Measurements from ENCODE around the gene TMEM164. TPM values are rescaled to one million over a fixed set of nuclear protein-coding genes. Genes with fewer than 3 reads are reported as not detected.
A peak's percentile ranks its signal among the peaks of the same experiment; 100 is the strongest.

The TMEM164 gene
- total RNA-seq, 1 donor from 2014 or later, result 45.8 TPM

DNA sequence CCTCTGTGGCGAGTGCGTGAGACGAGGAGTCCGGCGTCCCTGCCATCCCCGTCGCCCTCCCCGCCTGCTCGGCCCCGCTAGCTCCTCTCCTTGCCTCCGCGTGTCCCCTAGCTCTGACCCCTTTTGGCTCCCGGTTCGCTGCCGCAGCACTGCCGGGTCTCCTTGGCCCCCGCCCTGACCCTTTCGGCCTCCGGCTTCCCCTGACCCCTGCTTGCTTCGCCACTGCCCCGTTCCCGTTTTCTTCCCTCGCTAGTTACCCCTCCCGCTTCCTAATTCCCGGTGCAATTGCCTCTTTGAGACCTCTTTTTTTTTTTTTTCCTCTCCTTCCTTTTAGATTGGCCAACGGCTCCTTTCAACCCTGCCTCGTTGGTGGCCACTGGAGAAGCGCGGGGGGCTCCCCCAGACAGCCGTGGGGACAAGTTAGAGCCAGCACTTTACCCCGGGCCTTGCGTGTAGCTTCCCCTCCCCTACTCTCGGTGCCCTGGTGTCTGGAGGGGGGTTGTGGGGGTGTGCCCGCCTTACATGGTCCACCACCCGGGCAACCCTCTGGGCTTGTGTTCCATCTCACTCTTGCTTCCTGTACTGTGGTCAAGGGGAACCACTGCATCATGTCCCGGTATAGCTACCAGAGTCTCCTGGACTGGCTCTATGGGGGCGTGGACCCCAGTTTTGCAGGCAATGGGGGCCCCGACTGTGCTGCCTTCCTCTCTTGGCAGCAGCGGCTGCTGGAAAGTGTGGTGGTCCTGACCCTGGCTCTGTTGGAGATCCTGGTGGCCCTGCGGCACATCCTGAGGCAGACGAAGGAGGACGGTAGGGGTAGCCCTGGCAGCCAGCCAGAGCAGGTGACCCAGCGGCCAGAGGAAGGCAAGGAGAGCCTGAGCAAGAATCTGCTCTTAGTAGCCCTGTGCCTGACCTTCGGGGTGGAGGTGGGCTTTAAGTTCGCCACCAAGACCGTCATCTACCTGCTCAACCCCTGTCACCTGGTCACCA is 548 bp downstream of the TMEM164 start:
- DNase-seq (ENCODE audit: low spot score), result no peak

DNA sequence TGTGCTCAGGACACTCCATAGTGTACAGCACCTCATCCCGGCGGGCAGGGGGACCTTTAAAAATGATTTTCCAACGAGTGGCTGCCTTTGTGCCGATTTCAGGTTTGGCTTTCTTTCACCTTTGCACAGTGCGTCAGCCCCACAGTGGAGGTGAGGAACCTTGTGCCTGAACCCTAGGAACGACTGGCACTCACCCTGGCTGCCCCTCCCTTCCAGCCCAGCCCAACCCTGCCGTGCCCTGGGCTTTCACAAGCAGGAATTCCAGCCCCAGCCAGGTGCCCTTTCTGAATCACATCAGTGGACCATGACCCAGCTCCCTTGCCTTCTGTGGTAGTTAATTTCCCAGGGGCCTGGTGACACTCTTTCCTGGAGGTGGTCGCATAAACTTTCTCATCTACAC is 1.3 kb downstream of the TMEM164 start:
- DNase-seq (ENCODE audit: low spot score), result peak; percentile 46

DNA sequence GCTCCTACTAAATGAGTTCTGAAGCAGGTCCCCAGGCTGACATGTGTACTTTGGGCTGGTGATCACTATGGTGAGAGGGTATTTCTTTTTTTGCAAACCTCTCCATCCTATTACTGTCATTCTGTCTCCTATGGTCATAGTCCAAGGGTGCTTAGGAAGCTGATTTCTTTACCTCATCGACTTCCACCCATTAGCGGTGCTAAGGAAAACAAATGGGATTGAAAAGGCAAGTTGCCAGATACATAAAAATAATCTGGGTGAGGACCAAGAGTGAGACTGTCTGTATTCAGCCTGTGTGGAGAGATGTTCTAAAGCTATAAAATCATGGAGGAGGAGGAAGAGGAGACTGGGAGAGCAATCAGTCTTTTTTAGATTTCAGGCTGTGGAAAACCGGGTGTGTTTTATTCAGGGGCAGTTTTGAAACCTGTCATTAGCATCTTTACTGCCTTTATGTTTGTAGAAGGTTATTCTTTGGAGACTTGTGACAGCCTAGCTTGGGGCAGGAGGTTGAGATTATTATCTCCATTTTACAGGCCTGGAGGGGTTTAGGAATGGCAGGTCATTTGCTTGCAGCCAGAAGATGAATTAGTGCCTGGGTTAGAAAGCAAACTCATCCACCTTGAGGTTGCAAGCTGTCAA is 1.9 kb downstream of the TMEM164 start:
- DNase-seq (ENCODE audit: low spot score), result no peak

DNA sequence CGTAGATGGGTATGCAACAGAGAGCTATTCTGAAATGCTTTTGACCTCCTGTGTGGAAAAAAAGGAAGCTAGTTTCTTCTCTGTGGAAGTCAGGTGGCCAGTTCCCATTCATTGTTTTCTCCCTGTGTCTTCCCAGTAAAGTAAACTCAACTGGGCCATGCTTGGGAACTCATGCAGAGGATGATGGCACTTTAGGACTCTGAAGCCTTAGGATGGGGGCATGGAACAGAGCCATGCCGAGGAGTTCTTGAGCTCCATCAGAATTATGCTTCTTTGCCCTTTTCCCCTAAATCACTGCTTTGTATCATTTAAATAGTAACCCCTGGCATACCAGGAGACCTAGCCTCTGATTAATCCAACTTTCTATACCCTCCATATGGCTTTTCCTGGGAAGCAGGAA is 3.2 kb downstream of the TMEM164 start:
- no peak for DNase-seq (ENCODE audit: low spot score)

DNA sequence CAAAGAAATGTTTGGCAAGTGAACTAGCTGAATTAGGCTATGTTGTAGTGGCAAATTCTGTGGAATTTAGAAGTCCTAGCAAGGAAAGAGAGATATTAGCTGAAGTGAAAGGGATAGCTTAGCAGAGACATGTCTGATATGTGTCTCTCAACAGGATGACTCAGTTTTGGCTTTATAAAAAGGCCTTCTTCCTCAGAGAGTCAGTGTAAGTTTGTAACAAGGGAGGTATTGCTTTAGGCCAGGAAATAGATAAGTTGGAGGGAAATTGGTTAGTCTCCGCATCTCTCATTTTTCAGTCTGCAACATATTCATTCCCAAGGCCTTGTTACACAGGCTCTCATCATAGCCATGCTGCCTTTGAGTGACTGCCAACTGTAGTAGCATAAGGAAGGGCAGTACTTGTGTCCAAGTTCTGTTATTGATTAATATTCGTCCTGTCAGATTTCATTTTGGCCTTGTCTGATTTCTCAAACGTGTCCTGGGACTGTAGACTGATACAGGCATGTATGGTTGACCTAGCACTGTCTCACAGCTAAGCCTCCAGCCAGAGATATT is 4.0 kb downstream of the TMEM164 start:
- DNase-seq (ENCODE audit: low spot score), result no peak

DNA sequence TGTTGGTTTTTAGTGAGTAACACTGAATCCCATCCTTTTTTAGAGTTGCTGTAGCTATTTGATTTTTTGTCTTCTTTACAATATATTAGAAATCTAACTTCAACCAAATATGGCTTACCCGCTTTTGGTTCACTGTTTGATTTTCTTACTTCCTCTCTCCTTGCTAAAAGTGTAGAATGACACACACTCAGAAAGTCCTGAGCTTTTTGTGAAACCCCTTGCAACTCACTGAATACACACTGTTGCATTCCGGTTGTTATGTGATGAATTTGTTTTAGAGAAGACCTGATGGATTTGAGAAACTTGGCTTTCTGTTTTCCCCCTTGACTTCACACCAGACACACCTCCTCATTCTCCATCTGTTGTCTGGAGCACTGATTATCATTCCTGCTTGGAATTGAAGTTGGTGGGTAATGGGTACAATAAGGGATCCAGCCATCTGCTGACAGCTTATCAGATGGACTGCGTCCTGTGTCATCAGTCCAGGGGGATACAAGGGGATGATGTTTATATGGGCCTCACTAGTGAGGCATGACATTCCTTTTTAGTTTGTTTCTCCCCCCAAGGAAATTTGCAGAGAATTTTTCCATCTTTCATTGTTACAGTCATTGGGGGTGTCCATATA is 5.2 kb downstream of the TMEM164 start:
- no peak for DNase-seq (ENCODE audit: low spot score)

DNA sequence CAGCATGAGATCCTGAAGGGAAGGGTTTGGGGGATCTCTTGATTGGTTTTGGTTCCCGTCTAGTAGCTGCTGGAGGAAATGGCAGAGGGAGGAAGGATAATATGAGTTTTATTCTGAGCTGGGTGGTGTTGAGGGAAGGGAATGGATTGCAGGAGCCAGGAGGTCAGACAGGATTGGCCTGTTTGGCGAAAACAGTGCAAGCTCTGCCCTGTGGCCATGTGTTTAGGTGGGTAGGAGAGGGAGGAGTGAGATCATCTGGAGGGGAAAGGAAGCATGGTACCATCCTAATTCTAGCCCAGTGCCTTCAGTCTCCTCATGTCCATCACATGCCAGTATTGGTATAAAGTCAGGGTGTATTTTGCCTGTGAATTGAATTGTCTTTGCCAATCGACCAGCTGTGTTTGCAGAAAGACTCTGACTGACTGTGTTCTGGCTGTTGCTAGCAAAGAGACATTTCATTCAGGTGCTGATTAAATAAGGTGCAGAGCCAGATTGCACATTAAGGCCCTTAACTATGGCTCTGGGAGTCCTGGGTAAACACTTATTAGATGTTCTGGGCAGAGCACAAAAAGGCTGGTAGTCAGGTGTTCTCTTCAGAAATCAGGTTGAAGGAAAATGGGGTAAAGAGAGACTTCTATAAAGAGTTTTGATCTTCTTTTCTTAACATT is 10.0 kb downstream of the TMEM164 start:
- no peak for DNase-seq (ENCODE audit: low spot score)

DNA sequence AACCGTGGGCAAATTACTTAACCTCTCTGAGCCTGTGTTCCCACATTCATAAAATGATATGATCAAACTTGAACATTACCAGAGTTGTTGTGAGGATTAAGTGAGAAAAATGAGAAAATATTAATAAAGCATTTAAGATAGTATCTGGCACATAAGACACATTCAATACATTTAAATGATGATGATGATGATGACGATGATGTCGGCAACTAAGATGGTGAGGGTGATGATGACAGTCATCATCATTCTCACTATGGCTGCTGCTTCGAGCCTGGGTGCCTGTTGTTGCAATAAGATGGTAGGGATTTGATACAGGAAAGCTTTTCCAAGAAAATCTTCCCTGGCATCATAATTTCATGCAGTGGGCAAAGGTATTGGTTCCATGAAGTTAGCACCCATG is 11.1 kb downstream of the TMEM164 start:
- DNase-seq (ENCODE audit: low spot score), result no peak

DNA sequence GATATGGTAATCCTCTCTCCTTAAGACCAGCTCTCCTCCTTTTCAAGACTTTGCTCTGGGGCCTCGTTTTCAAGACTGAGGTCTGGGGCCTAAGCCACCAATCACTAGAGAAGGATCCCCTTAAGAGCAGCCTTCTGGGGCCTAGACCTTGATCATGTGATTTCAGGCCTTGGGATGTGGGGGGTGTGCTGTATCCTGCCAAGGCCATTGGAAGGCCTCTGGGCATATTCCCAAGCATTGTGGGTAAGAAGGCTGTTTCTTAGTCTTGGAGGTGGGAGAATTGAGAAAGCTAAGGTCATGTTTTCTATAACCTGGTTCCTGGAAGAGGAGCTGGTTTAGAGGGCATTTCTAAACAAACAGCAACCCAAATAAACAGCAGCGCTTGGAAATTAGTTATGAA is 12.1 kb downstream of the TMEM164 start:
- no peak for DNase-seq (ENCODE audit: low spot score)

DNA sequence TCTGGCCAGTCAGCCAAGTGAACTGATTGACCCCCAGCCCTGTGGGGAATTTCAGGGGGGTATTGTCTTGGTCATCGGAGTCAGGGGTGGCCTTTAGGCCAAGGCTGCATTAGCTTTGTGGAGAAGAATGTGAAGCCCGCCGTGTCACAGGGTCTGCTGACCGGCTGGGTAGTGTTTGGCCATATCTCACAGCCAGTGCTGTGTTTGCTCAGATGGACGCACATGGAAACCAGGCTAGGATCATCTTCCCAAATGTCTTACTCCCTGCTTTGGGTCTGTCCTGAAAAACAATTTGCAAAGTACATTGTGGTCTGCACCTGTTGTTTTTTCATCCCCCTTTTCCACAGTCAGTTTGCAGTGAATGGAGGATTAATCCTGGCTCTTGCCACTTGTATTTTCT is 13.0 kb downstream of the TMEM164 start:
- no peak for DNase-seq (ENCODE audit: low spot score)

DNA sequence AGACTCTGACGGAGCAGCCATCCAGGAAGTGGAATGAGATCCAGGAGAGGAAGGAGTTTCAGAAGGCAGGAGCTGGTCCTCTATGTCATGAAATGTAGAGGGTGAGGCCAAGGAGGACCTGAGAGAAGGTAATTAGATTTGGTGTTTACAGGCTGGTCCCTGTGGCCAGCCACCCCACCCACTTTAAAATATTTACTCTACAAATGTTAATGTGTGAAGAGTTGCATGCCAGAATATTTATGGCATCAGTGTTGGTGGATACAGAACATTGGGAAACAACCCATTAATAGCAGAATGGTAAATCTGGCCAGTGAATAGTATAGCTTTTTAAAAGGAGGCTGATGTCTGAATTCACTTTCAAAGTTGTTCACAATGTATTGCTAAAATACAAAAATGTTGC is 17.6 kb downstream of the TMEM164 start:
- DNase-seq (ENCODE audit: low spot score), result no peak

DNA sequence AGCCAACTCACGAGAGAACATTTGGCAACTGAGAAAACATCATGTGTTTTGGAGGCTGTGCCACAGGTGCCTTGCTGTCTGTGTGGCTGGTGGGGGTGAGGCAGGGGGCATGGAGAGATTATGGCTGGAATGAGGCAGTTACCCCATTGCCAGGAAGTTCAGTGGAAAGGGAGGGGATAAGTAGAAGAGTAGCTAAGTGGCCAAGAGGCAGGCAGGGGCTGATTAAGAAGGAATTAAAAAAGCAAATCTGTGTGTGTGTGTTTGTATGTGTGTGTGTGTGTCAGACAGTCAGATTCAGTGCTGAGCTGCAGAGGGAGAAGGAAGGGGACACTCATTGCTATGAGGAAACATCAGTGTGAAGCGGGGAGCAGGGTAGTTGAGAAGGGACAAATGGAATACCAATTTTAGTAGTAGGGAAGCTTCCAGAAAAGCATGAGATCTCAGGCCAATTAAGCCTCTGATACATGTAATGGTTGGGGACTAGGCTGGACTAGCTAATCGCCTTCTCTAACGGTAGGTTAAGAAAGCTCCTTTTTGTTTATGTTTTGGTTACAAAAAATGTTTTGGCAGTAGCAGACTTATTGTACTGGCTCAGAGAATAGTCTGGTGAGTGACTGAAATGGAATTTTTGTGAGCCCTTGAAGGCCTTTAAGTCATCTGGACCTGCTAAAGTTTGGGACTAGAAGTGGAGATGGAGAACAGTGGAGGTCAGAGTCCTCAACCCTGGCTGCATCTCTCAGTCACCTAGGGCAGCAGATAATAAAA is 18.5 kb downstream of the TMEM164 start:
- no peak for DNase-seq (ENCODE audit: low spot score)

DNA sequence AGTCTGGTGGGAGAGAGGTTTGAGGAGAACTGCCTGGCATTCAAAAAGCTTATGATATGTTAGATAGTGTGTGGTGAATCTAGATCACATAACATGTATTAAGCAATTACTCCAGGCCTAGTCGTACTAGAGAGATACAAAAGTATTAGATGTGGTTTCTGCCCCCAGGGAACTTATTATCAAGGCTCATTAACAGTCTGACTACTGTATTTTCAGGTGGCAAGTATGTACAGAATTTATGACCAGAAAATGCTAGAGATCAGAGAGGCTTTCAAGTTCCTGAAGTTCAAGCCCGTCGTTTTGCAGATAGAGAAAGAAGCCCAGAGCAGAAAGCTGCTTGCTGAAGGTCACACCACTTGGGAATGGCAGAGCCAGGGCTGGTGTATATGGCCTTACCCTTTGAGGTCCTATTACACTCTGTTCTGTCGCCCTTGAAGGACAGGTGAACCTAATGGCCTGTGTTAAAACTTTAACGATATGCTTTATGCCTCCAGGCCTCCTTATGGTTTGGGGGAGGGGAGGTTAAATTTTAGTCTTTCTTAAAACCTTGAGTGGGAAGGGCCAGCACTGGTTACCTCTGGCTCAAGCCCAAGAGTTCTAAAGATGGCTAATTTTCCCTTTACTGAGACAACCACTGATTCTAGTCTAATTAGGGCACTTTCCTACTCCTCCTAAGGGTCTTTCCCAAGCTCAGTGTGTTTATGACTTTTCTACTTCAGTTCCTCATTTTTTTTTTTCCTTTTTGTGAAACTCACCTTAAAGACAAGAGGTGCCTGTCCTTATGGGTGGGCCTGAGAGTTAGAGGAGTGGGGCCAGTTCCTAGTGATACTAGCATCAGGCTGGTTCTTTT is 19.9 kb downstream of the TMEM164 start:
- no peak for DNase-seq (ENCODE audit: low spot score)

DNA sequence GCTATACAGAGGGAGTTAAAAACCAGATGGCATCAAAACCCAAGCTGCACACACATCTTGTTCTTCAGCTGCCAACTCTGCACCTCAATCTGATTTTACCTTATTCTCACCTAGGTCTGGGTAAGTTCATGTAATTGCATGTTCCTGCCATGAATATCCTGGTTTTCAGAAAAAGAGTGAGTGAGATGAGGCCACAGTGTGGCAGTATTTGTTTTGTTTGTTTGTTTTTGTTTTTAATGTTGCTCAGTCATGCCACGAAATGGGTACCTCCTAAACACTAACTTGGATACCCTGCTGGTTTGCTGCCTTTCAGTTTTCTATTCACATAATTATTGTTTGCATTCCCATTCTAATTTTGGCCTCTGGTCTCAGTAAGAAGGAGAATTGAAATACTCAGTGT is 22.5 kb downstream of the TMEM164 start:
- no peak for DNase-seq (ENCODE audit: low spot score)

DNA sequence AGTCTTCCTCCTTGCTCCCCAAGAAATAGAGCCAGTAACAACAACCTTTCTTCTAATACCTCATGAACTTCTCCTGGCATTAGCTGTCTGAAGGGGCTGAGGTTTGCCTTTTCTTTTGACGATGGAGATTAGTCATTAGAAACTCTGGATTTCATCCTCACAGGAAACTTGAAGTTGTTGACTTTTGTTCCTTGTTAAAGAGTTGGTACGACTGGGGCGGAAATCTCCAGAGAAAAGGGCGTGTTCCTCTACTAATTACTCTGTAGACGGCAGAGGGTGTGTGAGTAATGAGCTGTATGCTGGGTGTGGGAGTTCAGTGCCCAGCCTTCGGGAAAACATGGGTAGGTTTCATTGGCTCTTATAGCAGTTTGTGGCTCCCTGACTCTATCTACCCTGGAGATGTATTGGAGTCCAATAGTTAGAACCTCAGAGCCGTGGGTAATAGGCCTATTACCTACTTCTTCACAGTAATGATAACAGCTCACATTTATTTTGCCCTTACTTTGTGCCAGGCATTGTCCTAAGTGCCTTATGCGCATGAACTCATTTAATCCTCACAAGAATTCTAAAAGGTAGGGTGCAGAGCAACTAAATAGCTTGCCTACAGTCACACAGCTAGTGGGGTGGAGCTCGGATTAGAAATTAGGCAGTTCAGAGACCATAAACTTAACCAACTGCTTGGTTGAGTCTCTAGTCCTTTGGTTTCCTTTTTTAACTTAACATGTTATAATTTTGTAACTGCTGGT is 23.4 kb downstream of the TMEM164 start:
- peak; percentile 52 for DNase-seq (ENCODE audit: low spot score)

DNA sequence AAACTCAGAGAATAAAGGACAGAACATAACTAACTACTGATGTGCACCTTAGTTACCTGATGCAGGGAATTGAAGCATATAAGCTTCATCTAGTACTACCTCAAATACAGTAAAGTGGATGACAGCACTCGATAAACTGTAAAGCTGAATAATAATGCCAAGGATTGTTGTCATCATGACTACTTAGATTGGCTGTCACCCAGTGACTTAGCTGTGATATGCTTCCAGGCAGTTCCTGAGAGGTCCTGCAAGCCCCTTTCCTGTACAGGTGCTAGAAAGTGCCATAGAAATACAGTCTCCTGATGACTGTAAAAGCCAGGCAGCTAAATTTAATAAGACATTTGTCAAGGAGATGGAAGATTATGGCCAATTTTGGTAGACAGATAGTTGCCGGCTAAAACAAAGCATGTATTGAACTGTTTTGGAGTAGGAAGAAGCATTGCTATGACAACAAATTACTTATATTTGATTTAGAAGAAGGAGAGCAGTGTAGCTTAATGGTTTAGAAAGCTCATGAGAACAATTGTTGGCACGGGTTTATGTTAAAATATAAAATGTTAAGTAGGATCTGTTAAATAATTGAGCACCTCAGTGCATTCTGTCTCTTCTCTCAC is 29.7 kb downstream of the TMEM164 start:
- DNase-seq (ENCODE audit: low spot score), result no peak

DNA sequence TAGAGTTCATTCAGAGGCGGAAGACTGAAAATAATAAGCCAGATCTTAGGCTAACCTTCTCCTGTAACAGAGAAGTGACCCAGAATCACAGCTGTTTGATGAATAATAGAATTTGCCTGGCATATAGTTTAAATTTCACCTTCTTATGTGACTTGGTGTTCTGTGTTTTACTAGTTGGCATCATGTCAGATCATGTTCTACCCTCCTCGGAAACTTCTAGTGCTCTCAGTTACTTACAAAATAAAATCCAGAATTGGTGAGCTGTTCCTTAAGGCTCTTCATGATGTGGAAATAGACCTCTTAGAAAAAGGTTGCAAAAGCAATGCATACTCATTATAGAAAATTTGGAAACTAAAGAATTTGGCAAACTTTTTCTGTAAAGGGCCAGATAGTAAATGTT is 31.1 kb downstream of the TMEM164 start:
- no peak for DNase-seq (ENCODE audit: low spot score)

DNA sequence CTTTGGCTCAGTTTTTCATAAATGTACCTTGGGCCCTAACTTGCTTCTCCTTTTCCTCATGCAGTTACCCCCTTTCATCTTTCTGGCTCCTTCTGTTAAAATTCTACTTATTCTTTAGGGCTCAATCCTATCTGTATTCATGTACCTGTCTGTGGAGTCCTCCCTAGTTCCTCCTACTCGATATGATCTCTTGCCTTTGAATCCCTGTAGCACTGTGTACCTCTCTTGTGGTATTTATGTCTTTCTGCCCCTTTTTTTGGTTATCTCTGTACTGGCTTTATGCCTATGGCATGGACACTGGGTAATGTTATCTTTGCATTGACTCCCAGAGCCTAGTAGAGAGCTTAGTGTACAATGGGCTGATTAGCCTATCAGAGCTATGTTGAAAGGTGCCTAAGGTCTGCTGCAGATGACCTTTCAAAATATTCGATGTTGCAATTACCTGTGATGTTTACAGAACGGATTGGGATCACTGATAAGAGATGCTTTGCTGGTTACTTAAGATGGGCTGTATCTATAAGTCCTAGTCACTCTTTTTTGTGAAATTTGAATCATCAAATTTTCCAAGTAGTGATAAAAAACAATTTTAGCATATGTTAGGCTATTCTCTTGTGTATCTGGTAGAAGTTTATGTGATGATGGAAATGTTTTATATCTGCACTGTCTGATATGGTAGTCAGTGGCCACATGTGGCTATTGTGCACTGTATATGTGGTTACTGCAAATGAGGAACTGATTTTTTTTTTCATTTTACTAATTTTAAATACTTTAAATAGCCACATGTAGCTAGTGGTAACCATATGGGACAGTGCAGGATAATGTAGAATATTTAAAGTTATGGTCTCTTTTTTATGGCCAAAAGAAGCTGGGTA is 33.5 kb downstream of the TMEM164 start:
- DNase-seq (ENCODE audit: low spot score), result no peak
